ENCODE data around the gene WWOX. TPM values are rescaled to one million over a fixed set of nuclear protein-coding genes. Genes with fewer than 3 reads are reported as not detected.
A peak's percentile ranks its signal among the peaks of the same experiment; 100 is the strongest.

The WWOX gene
- total and polyA plus RNA-seq, 2 of the 13 experiments (the other 11 are each of a cell fraction or from before 2014, with no cell fraction given), result 9.1 to 37.4 TPM

DNA sequence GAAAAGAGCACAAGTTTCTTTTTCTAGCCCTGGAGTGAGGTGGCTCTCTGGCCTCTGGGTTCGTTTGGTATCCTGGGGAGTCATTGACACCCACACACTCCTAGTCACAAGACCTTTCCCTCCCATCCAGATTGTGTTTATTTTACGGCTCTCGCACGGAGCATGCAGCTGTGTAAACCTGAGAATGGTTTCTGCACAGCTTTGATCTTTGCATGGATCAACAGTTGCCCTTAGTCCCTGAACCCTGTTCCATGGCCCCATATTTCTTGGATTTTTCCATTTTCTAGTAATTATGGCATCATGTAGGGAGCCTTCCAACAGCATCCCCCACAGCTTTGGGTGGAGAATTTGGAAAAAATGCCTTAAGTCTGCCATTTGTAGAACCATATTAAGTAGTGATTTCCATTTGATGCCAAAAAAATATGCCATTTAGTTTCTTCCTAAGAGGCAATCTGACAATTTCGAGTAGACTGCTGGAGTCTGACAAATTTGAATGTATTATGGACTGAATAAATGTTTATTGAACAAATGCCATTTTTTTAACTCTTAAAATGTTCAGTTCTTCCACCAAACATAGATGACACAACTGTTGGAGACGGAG lies 197.7 kb downstream of the WWOX start (continued):
- TF ChIP-seq, protein P1, sequence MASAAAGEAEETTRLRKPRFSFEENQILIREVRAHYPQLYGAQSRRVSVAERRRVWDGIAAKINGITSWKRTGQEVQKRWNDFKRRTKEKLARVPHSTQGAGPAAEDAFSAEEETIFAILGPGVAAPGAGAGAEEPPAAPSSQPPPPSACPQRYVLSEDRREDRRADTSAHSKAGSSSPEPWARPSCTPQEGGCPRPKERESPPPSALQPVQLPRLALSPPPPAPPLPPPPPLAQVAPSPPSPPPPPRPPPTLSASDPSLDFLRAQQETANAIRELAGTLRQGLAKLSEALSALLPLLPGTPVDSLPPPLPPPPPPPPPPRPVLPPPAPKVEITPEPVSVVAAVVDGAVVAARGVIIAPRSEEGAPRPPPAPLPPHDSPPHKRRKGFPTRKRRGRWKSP (CRISPR knock-in tag; IDR thresholded peaks at IDR 0.05), result peak; percentile 89; the same call in 1 of the 2 replicates
- no peak for TF ChIP-seq PCBP1 (IDR thresholded peaks at IDR 0.05; ENCODE audit: borderline replicate concordance, low read depth, low read length)
- TF ChIP-seq ZNF263 (CRISPR knock-in tag; IDR thresholded peaks at IDR 0.05), result peak; percentile 68
- no peak for TF ChIP-seq IKZF1 (IDR thresholded peaks at IDR 0.05)
- no peak for TF ChIP-seq ZNF674 (CRISPR knock-in tag; IDR thresholded peaks at IDR 0.05; ENCODE audit: low read depth)
- peak; percentile 90 for TF ChIP-seq ZBTB38 (CRISPR knock-in tag; IDR thresholded peaks at IDR 0.05)
- TF ChIP-seq YY1 (IDR thresholded peaks at IDR 0.05; ENCODE audit: insufficient read depth, insufficient replicate concordance, low read depth, low read length), result peak; percentile 72
- TF ChIP-seq, protein P2, sequence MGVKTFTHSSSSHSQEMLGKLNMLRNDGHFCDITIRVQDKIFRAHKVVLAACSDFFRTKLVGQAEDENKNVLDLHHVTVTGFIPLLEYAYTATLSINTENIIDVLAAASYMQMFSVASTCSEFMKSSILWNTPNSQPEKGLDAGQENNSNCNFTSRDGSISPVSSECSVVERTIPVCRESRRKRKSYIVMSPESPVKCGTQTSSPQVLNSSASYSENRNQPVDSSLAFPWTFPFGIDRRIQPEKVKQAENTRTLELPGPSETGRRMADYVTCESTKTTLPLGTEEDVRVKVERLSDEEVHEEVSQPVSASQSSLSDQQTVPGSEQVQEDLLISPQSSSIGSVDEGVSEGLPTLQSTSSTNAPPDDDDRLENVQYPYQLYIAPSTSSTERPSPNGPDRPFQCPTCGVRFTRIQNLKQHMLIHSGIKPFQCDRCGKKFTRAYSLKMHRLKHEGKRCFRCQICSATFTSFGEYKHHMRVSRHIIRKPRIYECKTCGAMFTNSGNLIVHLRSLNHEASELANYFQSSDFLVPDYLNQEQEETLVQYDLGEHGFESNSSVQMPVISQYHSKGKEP (CRISPR knock-in tag; IDR thresholded peaks at IDR 0.05), result no peak
- TF ChIP-seq, protein P3, sequence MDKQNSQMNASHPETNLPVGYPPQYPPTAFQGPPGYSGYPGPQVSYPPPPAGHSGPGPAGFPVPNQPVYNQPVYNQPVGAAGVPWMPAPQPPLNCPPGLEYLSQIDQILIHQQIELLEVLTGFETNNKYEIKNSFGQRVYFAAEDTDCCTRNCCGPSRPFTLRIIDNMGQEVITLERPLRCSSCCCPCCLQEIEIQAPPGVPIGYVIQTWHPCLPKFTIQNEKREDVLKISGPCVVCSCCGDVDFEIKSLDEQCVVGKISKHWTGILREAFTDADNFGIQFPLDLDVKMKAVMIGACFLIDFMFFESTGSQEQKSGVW (CRISPR knock-in tag; IDR thresholded peaks at IDR 0.05; ENCODE audit: borderline replicate concordance), result no peak
- TF ChIP-seq, protein P4, sequence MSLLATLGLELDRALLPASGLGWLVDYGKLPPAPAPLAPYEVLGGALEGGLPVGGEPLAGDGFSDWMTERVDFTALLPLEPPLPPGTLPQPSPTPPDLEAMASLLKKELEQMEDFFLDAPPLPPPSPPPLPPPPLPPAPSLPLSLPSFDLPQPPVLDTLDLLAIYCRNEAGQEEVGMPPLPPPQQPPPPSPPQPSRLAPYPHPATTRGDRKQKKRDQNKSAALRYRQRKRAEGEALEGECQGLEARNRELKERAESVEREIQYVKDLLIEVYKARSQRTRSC (CRISPR knock-in tag; IDR thresholded peaks at IDR 0.05; ENCODE audit: low read depth), result peak; percentile 25; the same call in 1 of the 2 replicates
- no peak for TF ChIP-seq EEA1 (CRISPR knock-in tag; IDR thresholded peaks at IDR 0.05; ENCODE audit: borderline replicate concordance)
- TF ChIP-seq ZBTB3 (CRISPR knock-in tag; IDR thresholded peaks at IDR 0.05; ENCODE audit: borderline replicate concordance, low read depth), result no peak
- no peak for TF ChIP-seq KAT2B (IDR thresholded peaks at IDR 0.05; ENCODE audit: borderline replicate concordance, low read depth, low read length)
- peak; percentile 95; the same call in 1 of the 2 replicates for TF ChIP-seq ZNF292 (CRISPR knock-in tag; IDR thresholded peaks at IDR 0.05; ENCODE audit: borderline replicate concordance, low read depth)
- peak; percentile 69; the same call in 1 of the 2 replicates for TF ChIP-seq RAD21 (CRISPR knock-in tag; IDR thresholded peaks at IDR 0.05)
- TF ChIP-seq, protein P5, sequence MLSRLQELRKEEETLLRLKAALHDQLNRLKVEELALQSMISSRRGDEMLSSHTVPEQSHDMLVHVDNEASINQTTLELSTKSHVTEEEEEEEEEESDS (CRISPR knock-in tag; IDR thresholded peaks at IDR 0.05; ENCODE audit: borderline replicate concordance), result no peak
- TF ChIP-seq ZNF124 (CRISPR knock-in tag; IDR thresholded peaks at IDR 0.05), result peak; percentile 95
- TF ChIP-seq TBP (CRISPR knock-in tag; IDR thresholded peaks at IDR 0.05), result no peak
- peak; percentile 52; the same call in 1 of the 2 replicates for TF ChIP-seq ZFX (CRISPR knock-in tag; IDR thresholded peaks at IDR 0.05; ENCODE audit: low read depth)
- peak; percentile 99 for TF ChIP-seq TCF7 (IDR thresholded peaks at IDR 0.05; ENCODE audit: low read depth)
- TF ChIP-seq NR2F1 (CRISPR knock-in tag; IDR thresholded peaks at IDR 0.05), result peak; percentile 88 to 95
- TF ChIP-seq KDM4B (CRISPR knock-in tag; IDR thresholded peaks at IDR 0.05), result peak; percentile 98
- TF ChIP-seq, protein P6, sequence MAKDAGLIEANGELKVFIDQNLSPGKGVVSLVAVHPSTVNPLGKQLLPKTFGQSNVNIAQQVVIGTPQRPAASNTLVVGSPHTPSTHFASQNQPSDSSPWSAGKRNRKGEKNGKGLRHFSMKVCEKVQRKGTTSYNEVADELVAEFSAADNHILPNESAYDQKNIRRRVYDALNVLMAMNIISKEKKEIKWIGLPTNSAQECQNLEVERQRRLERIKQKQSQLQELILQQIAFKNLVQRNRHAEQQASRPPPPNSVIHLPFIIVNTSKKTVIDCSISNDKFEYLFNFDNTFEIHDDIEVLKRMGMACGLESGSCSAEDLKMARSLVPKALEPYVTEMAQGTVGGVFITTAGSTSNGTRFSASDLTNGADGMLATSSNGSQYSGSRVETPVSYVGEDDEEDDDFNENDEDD (CRISPR knock-in tag; IDR thresholded peaks at IDR 0.05; ENCODE audit: borderline replicate concordance), result peak; percentile 92; the same call in 1 of the 2 replicates
- no peak for TF ChIP-seq ZNF253 (CRISPR knock-in tag; IDR thresholded peaks at IDR 0.05; ENCODE audit: borderline replicate concordance)
- TF ChIP-seq CBX1 (IDR thresholded peaks at IDR 0.05; ENCODE audit: low read depth), result peak; percentile 82
